ENCODE results near the gene CDCP1. TPM values are rescaled to one million over a fixed set of nuclear protein-coding genes. Genes with fewer than 3 reads are reported as not detected.

The CDCP1 gene
- total RNA-seq, 2 donors from 2014 or later, result 0.41 to 1.5 TPM

GRCh38 chr3:45128950-45129349 is 17.2 kb downstream of the CDCP1 start:
- ATAC-seq (no peak), DNase-seq (ENCODE audit: low spot score in 2 of 2) (no peak)
- H3K27ac Mint-ChIP-seq, result no peak overlapping the region
- no peaks in the 10 kb centered on the region for H3K9me3 Mint-ChIP-seq
- H3K36me3 Mint-ChIP-seq, result no peaks in the 10 kb centered on the region

GRCh38 chr3:45127130-45127822 is 18.9 kb downstream of the CDCP1 start:
- ATAC-seq (no peak), DNase-seq (ENCODE audit: low spot score in 2 of 2) (no peak)
- H3K27ac Mint-ChIP-seq, result peak overlapping the region in 1 of 2 donors; percentile 32
- no peaks in the 10 kb centered on the region for H3K36me3 Mint-ChIP-seq
- H3K9me3 Mint-ChIP-seq, result no peaks in the 10 kb centered on the region

GRCh38 chr3:45126730-45127129 is 19.4 kb downstream of the CDCP1 start:
- DNase-seq (ENCODE audit: low spot score in 2 of 2), result no peak
- Mint-ChIP-seq H3K36me3 (no peaks in the 10 kb centered on the region), H3K9me3 (no peaks in the 10 kb centered on the region), H3K27ac (no peak overlapping the region)
- ATAC-seq, result no peak

- DNase-seq (ENCODE audit: low spot score in 2 of 2) (no peak), ATAC-seq (no peak)
Measured at GRCh38 chr3:45125550-45126026, 20.6 kb downstream of the CDCP1 start.

GRCh38 chr3:45124956-45125355 is 21.2 kb downstream of the CDCP1 start:
- DNase-seq (ENCODE audit: low spot score in 2 of 2) (no peak), ATAC-seq (no peak)
- H3K27ac Mint-ChIP-seq, result no peak overlapping the region
- no peaks in the 10 kb centered on the region for H3K9me3 Mint-ChIP-seq
- H3K36me3 Mint-ChIP-seq, result no peaks in the 10 kb centered on the region

More at GRCh38 chr3:45125550-45126026, 20.6 kb downstream of the CDCP1 start:
- Mint-ChIP-seq H3K9me3 (no peaks in the 10 kb centered on the region), H3K36me3 (no peaks in the 10 kb centered on the region), H3K27ac (no peak overlapping the region)

GRCh38 chr3:45124352-45124751 is 21.8 kb downstream of the CDCP1 start:
- DNase-seq (ENCODE audit: low spot score in 2 of 2) (no peak), ATAC-seq (peak in 1 of 2 donors; percentile 29)
- no peaks in the 10 kb centered on the region for H3K9me3 Mint-ChIP-seq
- no peaks in the 10 kb centered on the region for H3K36me3 Mint-ChIP-seq
- H3K27ac Mint-ChIP-seq, result no peak overlapping the region

- no peak for DNase-seq (ENCODE audit: low spot score in 2 of 2)
- H3K27ac Mint-ChIP-seq, result no peak overlapping the region
Measured at GRCh38 chr3:45123581-45124269, 22.5 kb downstream of the CDCP1 start.

GRCh38 chr3:45123030-45123429 is 23.1 kb downstream of the CDCP1 start:
- H3K36me3 Mint-ChIP-seq, result no peaks in the 10 kb centered on the region
- H3K9me3 Mint-ChIP-seq, result no peaks in the 10 kb centered on the region
- H3K27ac Mint-ChIP-seq, result no peak overlapping the region
- no peak for DNase-seq (ENCODE audit: low spot score in 2 of 2)
- no peak for ATAC-seq

More at GRCh38 chr3:45123581-45124269, 22.5 kb downstream of the CDCP1 start:
- Mint-ChIP-seq H3K36me3 (no peaks in the 10 kb centered on the region), H3K9me3 (no peaks in the 10 kb centered on the region)
- ATAC-seq, result peak in 1 of 2 donors; percentile 64

GRCh38 chr3:45120359-45121158 is 25.6 kb downstream of the CDCP1 start:
- ATAC-seq, result no peak
- no peak for DNase-seq (ENCODE audit: low spot score in 2 of 2)
- Mint-ChIP-seq H3K36me3 (no peaks in the 10 kb centered on the region), H3K9me3 (no peaks in the 10 kb centered on the region), H3K27ac (no peak overlapping the region)

GRCh38 chr3:45119824-45120358 is 26.3 kb downstream of the CDCP1 start:
- Mint-ChIP-seq H3K27ac (no peak overlapping the region), H3K9me3 (no peaks in the 10 kb centered on the region), H3K36me3 (no peaks in the 10 kb centered on the region)
- DNase-seq (ENCODE audit: low spot score in 2 of 2) (no peak), ATAC-seq (no peak)

- Mint-ChIP-seq H3K27ac (no peak overlapping the region), H3K36me3 (no peaks in the 10 kb centered on the region), H3K9me3 (no peaks in the 10 kb centered on the region)
- ATAC-seq (no peak), DNase-seq (ENCODE audit: low spot score in 2 of 2) (no peak)
Measured at GRCh38 chr3:45119376-45119775, 26.8 kb downstream of the CDCP1 start.

- Mint-ChIP-seq H3K36me3 (no peaks in the 10 kb centered on the region), H3K9me3 (no peaks in the 10 kb centered on the region), H3K27ac (no peak overlapping the region)
- DNase-seq (ENCODE audit: low spot score in 2 of 2) (no peak), ATAC-seq (no peak)
Measured at GRCh38 chr3:45118615-45119071, 27.5 kb downstream of the CDCP1 start.

GRCh38 chr3:45116350-45116749 is 29.8 kb downstream of the CDCP1 start:
- ATAC-seq, result no peak
- Mint-ChIP-seq H3K9me3 (no peaks in the 10 kb centered on the region), H3K27ac (no peak overlapping the region), H3K36me3 (peaks cover 0 to 3% of the 10 kb centered on the region in 2 donors)
- DNase-seq (ENCODE audit: low spot score in 2 of 2), result no peak

- ATAC-seq, result peak; percentile 50 to 56
- peak overlapping the region in 1 of 2 donors; percentile 22 for H3K27ac Mint-ChIP-seq
- no peaks in the 10 kb centered on the region for H3K9me3 Mint-ChIP-seq
- H3K36me3 Mint-ChIP-seq, result peaks cover 0 to 16% of the 10 kb centered on the region in 2 donors
- no peak for DNase-seq (ENCODE audit: low spot score in 2 of 2)
Measured at GRCh38 chr3:45113625-45114050, 32.5 kb downstream of the CDCP1 start.

GRCh38 chr3:45112939-45113338 is 33.2 kb downstream of the CDCP1 start:
- no peak for ATAC-seq
- H3K36me3 Mint-ChIP-seq, result peaks cover 0 to 16% of the 10 kb centered on the region in 2 donors
- peak overlapping the region in 1 of 2 donors; percentile 22 for H3K27ac Mint-ChIP-seq

GRCh38 chr3:45110509-45110833 is 35.7 kb downstream of the CDCP1 start:
- ATAC-seq (no peak), DNase-seq (ENCODE audit: low spot score in 2 of 2) (no peak)
- Mint-ChIP-seq H3K27ac (peak overlapping the region; percentile 37 to 70), H3K9me3 (no peaks in the 10 kb centered on the region), H3K36me3 (peaks cover 0 to 16% of the 10 kb centered on the region in 2 donors)

More at GRCh38 chr3:45112939-45113338, 33.2 kb downstream of the CDCP1 start:
- DNase-seq (ENCODE audit: low spot score in 2 of 2), result no peak
- H3K9me3 Mint-ChIP-seq, result no peaks in the 10 kb centered on the region

Measured in activated naive CD4-positive, alpha-beta T cell treated with anti-CD3 and anti-CD28 coated beads, Interleukin-2, amount 50 U/mL, for 72 hours (primary cell).